Naive thymus-derived CD4-positive, alpha-beta T cell (primary cell): Measurements from ENCODE around the gene UBA3. TPM values are rescaled to one million over a fixed set of nuclear protein-coding genes. Genes with fewer than 3 reads are reported as not detected.

Source experiments
- ATAC-seq: fragments of 150-1000 bp; cut with Tn5 transposase; 2 replicates; pipeline ENCODE4 v1.10.0; 2021; ENCODE audit warnings: mild to moderate bottlenecking, moderate library complexity
- CTCF ChIA-PET: fragments of 350-600 bp; sonication (Branson Sonifier 250); formaldehyde crosslinking; loops from one replicate; lab custom pipeline; 2021; ENCODE audit warnings: antibody characterized with exemption; lab: Charles Lee
- POLR2A ChIA-PET: fragments of 350-600 bp; sonication (Branson Sonifier 250); formaldehyde crosslinking; loops from one replicate; lab custom pipeline; 2021; ENCODE audit warnings: antibody characterized with exemption, inconsistent platforms; lab: Charles Lee
- DNase-seq, 9 donors: peaks; one replicate each; pipeline versions ENCODE4 v3.0.0 to v3.0.0-alpha.2; 2020 to 2022; ENCODE audit warnings: mixed read lengths in 1 of 9
- H3K27ac ChIP-seq: one replicate; pipeline ENCODE4 v1.7.0; 2013; ENCODE audit warnings: mild to moderate bottlenecking, low read depth, low read length, moderate library complexity
- H3K27me3 ChIP-seq, 2 donors: one replicate each; pipeline ENCODE4 v1.7.0; 2013; ENCODE audit warnings: low read length in 2 of 2, mild to moderate bottlenecking in 2 of 2, moderate library complexity in 2 of 2; ENCODE audit not compliant: control insufficient read depth in 2 of 2, insufficient read depth in 2 of 2
- H3K36me3 ChIP-seq, 3 experiments: 1 replicate in 2 of 3; 2 replicates in 1 of 3; pipeline ENCODE4 v1.7.0; 2013; ENCODE audit warnings: low read length in 3 of 3, mild to moderate bottlenecking in 3 of 3, moderate library complexity in 1 of 3; ENCODE audit not compliant: insufficient read depth in 3 of 3, control insufficient read depth in 2 of 3
- H3K4me1 ChIP-seq, 2 donors: one replicate each; pipeline ENCODE4 v1.7.0; 2013; ENCODE audit warnings: low read length in 2 of 2, mild to moderate bottlenecking in 2 of 2, moderate library complexity in 1 of 2; ENCODE audit not compliant: control insufficient read depth in 2 of 2, insufficient read depth in 2 of 2
- H3K4me3 ChIP-seq: 2 replicates; pipeline ENCODE4 v1.7.0; 2013; ENCODE audit warnings: mild to moderate bottlenecking, low read length
- H3K9me3 ChIP-seq, 3 experiments: 1 replicate in 2 of 3; 2 replicates in 1 of 3; pipeline ENCODE4 v1.7.0; 2013; ENCODE audit warnings: low read length in 3 of 3; ENCODE audit not compliant: control insufficient read depth in 2 of 3
- H3K27ac Mint-ChIP-seq, 9 donors: one replicate each; pipeline ENCODE4 v1.8.0; 2020 to 2022; ENCODE audit warnings: mixed read lengths in 9 of 9, mild to moderate bottlenecking in 8 of 9, moderate library complexity in 5 of 9, inconsistent platforms in 2 of 9
- H3K27me3 Mint-ChIP-seq, 5 donors: one replicate each; pipeline ENCODE4 v1.8.0; 2021 to 2022; ENCODE audit warnings: mixed read lengths in 5 of 5, mild to moderate bottlenecking in 1 of 5
- H3K36me3 Mint-ChIP-seq, 5 donors: one replicate each; pipeline ENCODE4 v1.8.0; 2020 to 2022; ENCODE audit warnings: mixed read lengths in 5 of 5, mild to moderate bottlenecking in 3 of 5, inconsistent platforms in 1 of 5
- H3K4me1 Mint-ChIP-seq, 7 donors: one replicate each; pipeline ENCODE4 v1.8.0; 2020 to 2022; ENCODE audit warnings: mixed read lengths in 7 of 7, mild to moderate bottlenecking in 3 of 7, inconsistent platforms in 1 of 7
- H3K4me3 Mint-ChIP-seq, 10 donors: one replicate each; pipeline ENCODE4 v1.8.0; 2020 to 2022; ENCODE audit warnings: mild to moderate bottlenecking in 10 of 10, mixed read lengths in 10 of 10, moderate library complexity in 6 of 10, inconsistent platforms in 2 of 10
- H3K9me3 Mint-ChIP-seq, 11 donors: one replicate each; pipeline ENCODE4 v1.8.0; 2020 to 2022; ENCODE audit warnings: mixed read lengths in 11 of 11, mild to moderate bottlenecking in 4 of 11, inconsistent platforms in 1 of 11, moderate library complexity in 1 of 11
- intact Hi-C, 2 donors: fragments of 100-400 bp; cut with micrococcal nuclease; formaldehyde crosslinking; loops; one replicate each; pipeline ENCODE4 v1.15.1; 2023
- polyA plus RNA-seq, 2 donors: library from polyadenylated mRNA; unstranded; fragments of 300-500 nt; fragmentation: Illumina TruSeq; gene quantifications; one replicate each; pipeline ENCODE4 v1.2.3, GENCODE V29; 2021
- total RNA-seq, 6 experiments: library from RNA in 5 of 6; stranded (reverse) in 5 of 6; gene quantifications; 1 replicate in 5 of 6; 2 replicates in 1 of 6; pipeline ENCODE4 v1.2.3 and lab custom pipeline; 2021 to 2026

UBA3 gene
- total and polyA plus RNA-seq, 7 experiments from 2014 or later: 36.6 to 120 (median 62.4) TPM

GRCh38 chr3:69020857-69021256, 59.3 kb downstream of the UBA3 start:
- Histone ChIP-seq H3K4me3 (no peak overlapping the region), H3K9me3 (no peaks in the 10 kb centered on the region), H3K27ac (no peak overlapping the region), H3K4me1 (no peaks in the 10 kb centered on the region), H3K27me3 (no peaks in the 10 kb centered on the region), H3K36me3 (peaks cover 4 to 17% (median 9%) of the 10 kb centered on the region in 3 experiments)
- intact Hi-C loops: no loop called here
- Mint-ChIP-seq H3K4me1 (peaks cover 0 to 8% (median 0%) of the 10 kb centered on the region in 7 donors), H3K27ac (no peak overlapping the region), H3K27me3 (no peaks in the 10 kb centered on the region), H3K9me3 (no peaks in the 10 kb centered on the region), H3K4me3 (no peak overlapping the region), H3K36me3 (peaks cover 8 to 19% (median 16%) of the 10 kb centered on the region in 5 donors)
- ChIA-PET CTCF (no interaction called here), POLR2A (interaction anchor here (1.0 kb wide), 1 partner anchor 64 kb away, joined by 3 read pairs; the partner anchor contains the start of gene ARL6IP5)
- ATAC-seq (no peak), DNase-seq (no peak)

DNA sequence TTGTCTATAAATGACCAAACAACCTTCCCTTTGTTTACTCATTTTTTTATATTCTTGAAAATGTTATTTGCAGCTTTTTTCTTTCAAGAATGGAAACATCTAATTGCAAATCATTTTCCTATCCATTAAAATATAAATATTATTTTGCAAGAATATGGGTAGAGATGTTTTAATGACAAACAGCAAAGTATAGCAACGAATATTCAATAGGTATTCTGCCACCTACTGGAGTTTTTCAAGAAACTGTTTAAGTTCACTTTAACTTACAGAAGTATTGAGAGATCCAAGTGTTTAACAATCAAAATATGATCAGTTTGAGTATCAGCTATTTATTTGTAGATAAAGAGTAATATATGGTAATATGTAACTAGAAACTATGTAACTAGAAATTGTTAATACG, 59.7 kb downstream of the UBA3 start:
- peaks cover 4 to 13% (median 9%) of the 10 kb centered on the region in 3 experiments for H3K36me3 ChIP-seq
- intact Hi-C loops: no loop called here
- CTCF ChIA-PET: no interaction called here

DNA sequence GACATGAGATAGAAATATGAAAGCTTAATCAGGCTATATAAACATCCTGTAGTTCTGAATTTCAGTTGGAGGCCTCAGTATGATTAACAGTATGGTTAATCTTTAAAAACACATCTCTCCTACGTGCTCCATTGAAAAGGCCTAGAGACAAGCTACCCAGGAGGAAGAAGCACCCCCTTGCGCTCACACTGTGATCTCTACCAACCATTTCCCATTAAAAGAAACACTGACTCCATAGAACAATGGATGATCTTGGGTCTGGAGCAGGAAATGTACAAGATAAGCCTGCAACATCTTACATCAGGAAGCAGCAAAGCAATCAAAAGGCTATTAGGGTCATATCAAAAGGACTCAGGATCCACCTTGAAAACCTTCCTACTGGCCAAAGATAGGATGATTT, 63.3 kb downstream of the UBA3 start:
- POLR2A ChIA-PET: no interaction called here
- H3K36me3 Mint-ChIP-seq: peaks cover 0 to 10% (median 0%) of the 10 kb centered on the region in 5 donors
- CTCF ChIA-PET: no interaction called here

More for the DNA sequence above, 59.7 kb downstream of the UBA3 start:
- no peak overlapping the region for H3K4me3 ChIP-seq
- POLR2A ChIA-PET: no interaction called here
- no peaks in the 10 kb centered on the region for H3K27me3 ChIP-seq
- ATAC-seq: no peak
- Mint-ChIP-seq H3K27ac (no peak overlapping the region), H3K4me1 (peaks cover 0 to 8% (median 0%) of the 10 kb centered on the region in 7 donors), H3K9me3 (no peaks in the 10 kb centered on the region), H3K4me3 (no peak overlapping the region), H3K36me3 (peaks cover 4 to 14% (median 12%) of the 10 kb centered on the region in 5 donors), H3K27me3 (no peaks in the 10 kb centered on the region)
- H3K9me3 ChIP-seq: no peaks in the 10 kb centered on the region
- no peak overlapping the region for H3K27ac ChIP-seq
- DNase-seq: no peak
- H3K4me1 ChIP-seq: no peaks in the 10 kb centered on the region

DNA sequence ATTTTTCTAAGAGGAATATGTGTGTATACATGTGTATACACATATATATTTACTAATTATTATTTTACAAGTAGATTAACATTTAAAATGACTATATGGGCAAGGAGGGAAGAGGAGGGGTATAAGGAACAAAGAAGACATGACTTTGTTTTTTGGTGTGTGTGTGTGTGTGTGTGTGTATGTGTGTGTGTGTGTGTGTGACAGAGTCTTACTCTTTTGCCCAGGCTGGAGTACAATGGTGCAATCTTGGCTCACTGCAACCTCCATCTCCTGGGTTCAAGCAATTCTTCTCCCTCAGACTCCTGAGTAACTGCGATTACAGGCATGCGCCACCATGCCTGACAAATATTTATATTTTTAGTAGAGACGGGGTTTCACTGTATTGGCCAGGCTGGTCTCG, 64.1 kb downstream of the UBA3 start:
- DNase-seq (no peak), ATAC-seq (no peak)
- no peaks in the 10 kb centered on the region for H3K9me3 ChIP-seq
- Mint-ChIP-seq H3K4me1 (peaks cover 10 to 33% (median 23%) of the 10 kb centered on the region in 7 donors), H3K9me3 (peaks cover 0 to 1% (median 0%) of the 10 kb centered on the region in 11 donors), H3K27me3 (no peaks in the 10 kb centered on the region), H3K27ac (peak overlapping the region in 1 of 9 donors; percentile 46), H3K36me3 (peaks cover 0 to 10% (median 0%) of the 10 kb centered on the region in 5 donors), H3K4me3 (no peak overlapping the region)
- no peak overlapping the region for H3K27ac ChIP-seq
- peaks cover 0 to 12% of the 10 kb centered on the region in 2 donors for H3K4me1 ChIP-seq
- CTCF ChIA-PET: no interaction called here
- no peaks in the 10 kb centered on the region for H3K36me3 ChIP-seq
- intact Hi-C loops: loop anchor here in 1 of 2 donors (10.0 kb wide), 1 partner anchor 309 kb away; no protein-coding TSS in a partner anchor
- POLR2A ChIA-PET: no interaction called here
- H3K4me3 ChIP-seq: no peak overlapping the region
- no peaks in the 10 kb centered on the region for H3K27me3 ChIP-seq

More for the DNA sequence above, 63.3 kb downstream of the UBA3 start:
- H3K4me3 ChIP-seq: no peak overlapping the region
- ATAC-seq (no peak), DNase-seq (no peak)
- Mint-ChIP-seq H3K4me3 (no peak overlapping the region), H3K4me1 (peaks cover 10 to 27% (median 20%) of the 10 kb centered on the region in 7 donors), H3K27me3 (no peaks in the 10 kb centered on the region), H3K9me3 (peaks cover 0 to 1% (median 0%) of the 10 kb centered on the region in 11 donors), H3K27ac (no peak overlapping the region)
- intact Hi-C loops: loop anchor here in 1 of 2 donors (10.0 kb wide), 1 partner anchor 308 kb away; no protein-coding TSS in a partner anchor
- peaks cover 0 to 12% of the 10 kb centered on the region in 2 donors for H3K4me1 ChIP-seq
- H3K27me3 ChIP-seq: no peaks in the 10 kb centered on the region
- no peaks in the 10 kb centered on the region for H3K36me3 ChIP-seq
- no peaks in the 10 kb centered on the region for H3K9me3 ChIP-seq
- H3K27ac ChIP-seq: no peak overlapping the region

- H3K4me3 ChIP-seq: peak overlapping the region; percentile 68
- peaks cover 0 to 1% (median 0%) of the 10 kb centered on the region in 11 donors for H3K9me3 Mint-ChIP-seq
- H3K4me1 ChIP-seq: peaks cover 0 to 12% of the 10 kb centered on the region in 2 donors
- peak overlapping the region; percentile 80 to 88 (median 86) for H3K4me3 Mint-ChIP-seq
- intact Hi-C loops: loop anchor here in 1 of 2 donors (2.0 to 10.0 kb wide), 2 partner anchors 15 to 311 kb away; no protein-coding TSS in a partner anchor
- peaks cover 0 to 10% (median 0%) of the 10 kb centered on the region in 5 donors for H3K36me3 Mint-ChIP-seq
- H3K27me3 Mint-ChIP-seq: no peaks in the 10 kb centered on the region
- POLR2A ChIA-PET: interaction anchor here (1.0 to 1.5 kb wide), 8 partner anchors 10 to 70 kb away, joined by 3 to 6 read pairs (median 4); partner anchors contain the start of genes ARL6IP5 and TMF1
- DNase-seq (no peak), ATAC-seq (no peak)
- no peaks in the 10 kb centered on the region for H3K36me3 ChIP-seq
- H3K4me1 Mint-ChIP-seq: peaks cover 10 to 49% (median 26%) of the 10 kb centered on the region in 7 donors
- no peaks in the 10 kb centered on the region for H3K27me3 ChIP-seq
- CTCF ChIA-PET: interaction anchor here (0.6 to 1.2 kb wide), 3 partner anchors 14 to 296 kb away, joined by 3 to 4 read pairs (median 3); partner anchors contain the start of gene TMF1
- no peaks in the 10 kb centered on the region for H3K9me3 ChIP-seq
- H3K27ac ChIP-seq: peak overlapping the region; percentile 78
- H3K27ac Mint-ChIP-seq: peak overlapping the region; percentile 32 to 86 (median 63)
These were observed 66.1 kb downstream of the UBA3 start for GRCh38 chr3:69014022-69014580.

DNA sequence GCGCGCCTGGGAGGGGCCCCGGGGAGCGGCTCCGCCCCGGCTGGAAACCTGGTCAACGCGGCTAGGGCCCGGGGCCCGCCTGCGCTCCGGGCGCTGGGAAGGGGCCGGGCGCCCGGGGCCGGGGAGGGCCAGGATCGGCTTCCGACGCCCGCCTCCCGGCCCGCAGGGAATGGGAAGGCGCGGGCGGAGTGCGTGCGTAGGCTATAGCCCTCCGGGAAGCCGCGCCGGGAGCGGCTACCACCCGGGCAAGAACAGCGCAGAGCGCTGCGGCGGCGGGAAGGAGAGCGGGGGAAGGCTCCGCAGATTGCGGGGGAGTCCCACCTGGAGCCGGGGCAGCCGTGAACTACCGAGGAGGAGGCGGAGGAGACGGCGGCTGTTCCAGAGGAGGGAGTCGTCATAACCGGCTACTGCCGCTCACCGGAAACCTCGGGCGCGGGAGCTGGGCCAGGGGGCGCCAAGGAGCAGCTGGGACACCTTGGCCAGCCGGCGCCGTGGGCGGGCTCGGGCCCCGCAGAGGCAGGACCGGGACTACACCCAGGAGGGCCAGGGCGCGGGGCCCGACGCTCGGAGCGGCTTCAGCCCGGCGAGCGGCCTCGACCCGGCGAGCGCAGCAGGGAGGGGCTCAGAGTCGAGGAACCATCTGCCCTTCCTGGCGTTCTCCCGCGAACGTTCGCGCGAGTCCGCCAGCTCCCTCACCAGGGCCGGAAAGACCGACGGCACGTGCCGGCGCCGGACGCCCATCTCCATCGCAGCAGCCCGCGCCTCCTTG, 66.7 kb downstream of the UBA3 start, which contains the start of gene EOGT:
TSS of gene EOGT (minus strand) at position 432 of the 769 bp plus-strand sequence. CDS start 3,838 bp downstream, outside the sequence.
- Mint-ChIP-seq H3K9me3 (peaks cover 0 to 1% (median 0%) of the 10 kb centered on the region in 11 donors), H3K4me1 (peaks cover 10 to 49% (median 26%) of the 10 kb centered on the region in 7 donors), H3K27me3 (no peaks in the 10 kb centered on the region), H3K27ac (peak within 1 kb of the TSS; percentile 32 to 94 (median 82)), H3K36me3 (peaks cover 0 to 10% (median 3%) of the 10 kb centered on the region in 5 donors), H3K4me3 (peak within 1 kb of the TSS; percentile 84 to 95 (median 93))
- Histone ChIP-seq H3K4me1 (peaks cover 0 to 12% of the 10 kb centered on the region in 2 donors), H3K27me3 (no peaks in the 10 kb centered on the region), H3K9me3 (no peaks in the 10 kb centered on the region), H3K36me3 (no peaks in the 10 kb centered on the region), H3K4me3 (peak within 1 kb of the TSS; percentile 68), H3K27ac (peak within 1 kb of the TSS; percentile 78)
- DNase-seq (peak; percentile 59 to 87 (median 66)), ATAC-seq (peak; percentile 92)
- ChIA-PET POLR2A (interaction anchor here (0.8 to 1.9 kb wide), 10 partner anchors 11 to 78 kb away, joined by 3 to 6 read pairs (median 4); partner anchors contain the start of genes ARL6IP5 and TMF1), CTCF (interaction anchor here (0.6 to 1.2 kb wide), 4 partner anchors 15 to 297 kb away, joined by 3 to 4 read pairs (median 3); partner anchors contain the start of gene TMF1)
- intact Hi-C loops: loop anchor here (1.0 to 10.0 kb wide), 7 partner anchors 15 to 411 kb away; partner anchors contain the start of genes TMF1 (in 2 of the 2) and ARL6IP5 (in 1 of the 2)
